D341Med (cell line): ENCODE measurements around the gene SLC23A2.
"Not testable (repeated sequence)": the region's sequence is repeated elsewhere in the genome, so short reads cannot be mapped to it uniquely, and the experiment has no call there.

ENCODE experiments used
- DNase-seq: peaks from one replicate; pipeline ENCODE4 v3.0.0; 2012; ENCODE audit warnings: low spot score

Gene SLC23A2

GRCh38 chr20:5005326-5005725 is 4.0 kb upstream of the SLC23A2 start:
- DNase-seq = no peak

GRCh38 chr20:5004825-5005224 is 3.5 kb upstream of the SLC23A2 start:
- not testable (repeated sequence) for DNase-seq

- DNase-seq = no peak
These were observed 2.3 kb upstream of the SLC23A2 start for GRCh38 chr20:5003626-5004025.

- DNase-seq = no peak
These were observed 735 bp upstream of the SLC23A2 start for GRCh38 chr20:5002077-5002413.

- peak; percentile 51 for DNase-seq
These were observed 792 bp downstream of the SLC23A2 start for GRCh38 chr20:5000263-5001173.

- no peak for DNase-seq
These were observed 1.5 kb downstream of the SLC23A2 start for GRCh38 chr20:4999788-5000187.

- DNase-seq = no peak
These were observed 3.1 kb downstream of the SLC23A2 start for GRCh38 chr20:4998160-4998651.

GRCh38 chr20:4997222-4997621 is 4.1 kb downstream of the SLC23A2 start:
- no peak for DNase-seq

GRCh38 chr20:4989570-4989969 is 11.7 kb downstream of the SLC23A2 start:
- no peak for DNase-seq

GRCh38 chr20:4987130-4987529 is 14.2 kb downstream of the SLC23A2 start:
- no peak for DNase-seq

GRCh38 chr20:4985658-4986057 is 15.7 kb downstream of the SLC23A2 start:
- no peak for DNase-seq

- DNase-seq = no peak
These were observed 19.0 kb downstream of the SLC23A2 start for GRCh38 chr20:4982281-4982680.

- DNase-seq = no peak
These were observed 21.4 kb downstream of the SLC23A2 start for GRCh38 chr20:4979841-4980410.

GRCh38 chr20:4978050-4978918 is 23.0 kb downstream of the SLC23A2 start:
- peak; percentile 62 for DNase-seq

- DNase-seq = not testable (repeated sequence)
These were observed 25.3 kb downstream of the SLC23A2 start for GRCh38 chr20:4976014-4976413.

- DNase-seq = no peak
These were observed 27.8 kb downstream of the SLC23A2 start for GRCh38 chr20:4973330-4974097.

GRCh38 chr20:4972506-4973251 is 28.6 kb downstream of the SLC23A2 start:
- no peak for DNase-seq

- no peak for DNase-seq
These were observed 30.2 kb downstream of the SLC23A2 start for GRCh38 chr20:4971064-4971463.

- DNase-seq = no peak
These were observed 33.4 kb downstream of the SLC23A2 start for GRCh38 chr20:4967752-4968477.
